HG03159 (cell line): ENCODE results near the gene CAD.

ENCODE experiments used
- ATAC-seq: cut with Tn5 transposase; IDR thresholded peaks from one replicate; pipeline ENCODE4 v1.9.1; 2021; ENCODE audit warnings: mild to moderate bottlenecking, moderate library complexity; ENCODE audit not compliant: unreplicated experiment

The CAD gene

GRCh38 chr2:27275211-27276150, 58.3 kb downstream of the CAD start, which contains the start of gene DNAJC5G:
Gene DNAJC5G, plus strand, starts transcription at chr2:27275433. Its CDS starts 1,296 bp downstream, at chr2:27276729.
- no peak for ATAC-seq

- ATAC-seq = no peak
Observed at GRCh38 chr2:27278010-27278409, 60.8 kb downstream of the CAD start.

GRCh38 chr2:27280826-27281225, 63.7 kb downstream of the CAD start:
- ATAC-seq = no peak

- no peak for ATAC-seq
Observed at GRCh38 chr2:27281442-27281841, 64.3 kb downstream of the CAD start.

- no peak for ATAC-seq
Observed at GRCh38 chr2:27281855-27282559, 64.8 kb downstream of the CAD start, which contains the start of gene TRIM54. Gene TRIM54, plus strand, starts transcription at chr2:27282429. Its CDS starts 303 bp downstream, at chr2:27282732.

- no peak for ATAC-seq
Observed at GRCh38 chr2:27282892-27283291, 65.7 kb downstream of the CAD start.

GRCh38 chr2:27284996-27285395, 67.8 kb downstream of the CAD start:
- ATAC-seq = no peak

- no peak for ATAC-seq
Observed at GRCh38 chr2:27285481-27285880, 68.3 kb downstream of the CAD start.

- ATAC-seq = no peak
Observed at GRCh38 chr2:27288610-27289009, 71.4 kb downstream of the CAD start.

- no peak for ATAC-seq
Observed at GRCh38 chr2:27290549-27290948, 73.4 kb downstream of the CAD start.

- ATAC-seq = no peak
Observed at GRCh38 chr2:27291865-27292264, 74.7 kb downstream of the CAD start.
